ENCODE measurements around the gene IFT52.

- TF ChIP-seq, protein P1, sequence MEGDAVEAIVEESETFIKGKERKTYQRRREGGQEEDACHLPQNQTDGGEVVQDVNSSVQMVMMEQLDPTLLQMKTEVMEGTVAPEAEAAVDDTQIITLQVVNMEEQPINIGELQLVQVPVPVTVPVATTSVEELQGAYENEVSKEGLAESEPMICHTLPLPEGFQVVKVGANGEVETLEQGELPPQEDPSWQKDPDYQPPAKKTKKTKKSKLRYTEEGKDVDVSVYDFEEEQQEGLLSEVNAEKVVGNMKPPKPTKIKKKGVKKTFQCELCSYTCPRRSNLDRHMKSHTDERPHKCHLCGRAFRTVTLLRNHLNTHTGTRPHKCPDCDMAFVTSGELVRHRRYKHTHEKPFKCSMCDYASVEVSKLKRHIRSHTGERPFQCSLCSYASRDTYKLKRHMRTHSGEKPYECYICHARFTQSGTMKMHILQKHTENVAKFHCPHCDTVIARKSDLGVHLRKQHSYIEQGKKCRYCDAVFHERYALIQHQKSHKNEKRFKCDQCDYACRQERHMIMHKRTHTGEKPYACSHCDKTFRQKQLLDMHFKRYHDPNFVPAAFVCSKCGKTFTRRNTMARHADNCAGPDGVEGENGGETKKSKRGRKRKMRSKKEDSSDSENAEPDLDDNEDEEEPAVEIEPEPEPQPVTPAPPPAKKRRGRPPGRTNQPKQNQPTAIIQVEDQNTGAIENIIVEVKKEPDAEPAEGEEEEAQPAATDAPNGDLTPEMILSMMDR (conservative IDR thresholded peaks at IDR 0.05 in 1 of 2, IDR thresholded peaks at IDR 0.05 in 1 of 2; ENCODE audit: extremely low read depth in 1 of 2, insufficient read depth in 1 of 2, low read depth in 1 of 2, low read length in 2 of 2) = no peak
- no peak for TF ChIP-seq EZH2 (IDR thresholded peaks at IDR 0.05; ENCODE audit: borderline replicate concordance, low read length)
Measured at GRCh38 chr20:43565758-43566104, 25.0 kb upstream of the IFT52 start.

Measured in mammary epithelial cell (primary cell).